ENCODE data around the gene MORN5.
"Not testable (repeated sequence)": the region's sequence is repeated elsewhere in the genome, so short reads cannot be mapped to it uniquely, and the experiment has no call there.

The MORN5 gene

GRCh38 chr9:122159026-122159924 lies at the start of gene MORN5, which contains the start of gene NDUFA8:
Gene MORN5 (plus strand): TSS chr9:122159908. CDS start chr9:122159973, 65 bp downstream.
Gene NDUFA8 (minus strand): TSS chr9:122159779. CDS start chr9:122159677, 102 bp downstream.
- DNase-seq (ENCODE audit: low read depth, low spot score), result peak; percentile 63
- peak within 1 kb of the TSS; percentile 17 for H3K27ac ChIP-seq

GRCh38 chr9:122110100-122110833 lies 49.4 kb upstream of the MORN5 start:
- DNase-seq (ENCODE audit: low read depth, low spot score), result no peak
- no peak overlapping the region for H3K27ac ChIP-seq

GRCh38 chr9:122111413-122112085 lies 48.2 kb upstream of the MORN5 start:
- no peak for DNase-seq (ENCODE audit: low read depth, low spot score)

GRCh38 chr9:122112238-122112637 lies 47.5 kb upstream of the MORN5 start:
- no peak overlapping the region for H3K27ac ChIP-seq
- DNase-seq (ENCODE audit: low read depth, low spot score), result no peak

More at GRCh38 chr9:122111413-122112085, 48.2 kb upstream of the MORN5 start:
- H3K27ac ChIP-seq, result no peak overlapping the region

- no peak overlapping the region for H3K27ac ChIP-seq
- no peak for DNase-seq (ENCODE audit: low read depth, low spot score)
These were observed 46.1 kb upstream of the MORN5 start for GRCh38 chr9:122113574-122113973.

GRCh38 chr9:122115176-122116035 lies 44.3 kb upstream of the MORN5 start:
- no peak for DNase-seq (ENCODE audit: low read depth, low spot score)
- H3K27ac ChIP-seq, result no peak overlapping the region

- no peak for DNase-seq (ENCODE audit: low read depth, low spot score)
- H3K27ac ChIP-seq, result no peak overlapping the region
These were observed 43.7 kb upstream of the MORN5 start for GRCh38 chr9:122116040-122116439.

- H3K27ac ChIP-seq, result no peak overlapping the region
- no peak for DNase-seq (ENCODE audit: low read depth, low spot score)
These were observed 43.1 kb upstream of the MORN5 start for GRCh38 chr9:122116448-122117173.

- not testable (repeated sequence) for H3K27ac ChIP-seq; DNase-seq (ENCODE audit: low read depth, low spot score)
These were observed 42.5 kb upstream of the MORN5 start for GRCh38 chr9:122117241-122117640.

GRCh38 chr9:122118343-122119165 lies 41.2 kb upstream of the MORN5 start:
- DNase-seq (ENCODE audit: low read depth, low spot score), result no peak
- no peak overlapping the region for H3K27ac ChIP-seq

- no peak for DNase-seq (ENCODE audit: low read depth, low spot score)
- no peak overlapping the region for H3K27ac ChIP-seq
These were observed 40.6 kb upstream of the MORN5 start for GRCh38 chr9:122119166-122119521.

GRCh38 chr9:122119721-122120120 lies 40.0 kb upstream of the MORN5 start:
- no peak overlapping the region for H3K27ac ChIP-seq
- DNase-seq (ENCODE audit: low read depth, low spot score), result no peak

GRCh38 chr9:122120316-122121071 lies 39.2 kb upstream of the MORN5 start:
- no peak overlapping the region for H3K27ac ChIP-seq
- DNase-seq (ENCODE audit: low read depth, low spot score), result no peak

- no peak for DNase-seq (ENCODE audit: low read depth, low spot score)
- H3K27ac ChIP-seq, result no peak overlapping the region
These were observed 38.3 kb upstream of the MORN5 start for GRCh38 chr9:122121391-122121790.

- no peak for DNase-seq (ENCODE audit: low read depth, low spot score)
- H3K27ac ChIP-seq, result no peak overlapping the region
These were observed 37.8 kb upstream of the MORN5 start for GRCh38 chr9:122121931-122122330.

GRCh38 chr9:122122468-122122867 lies 37.2 kb upstream of the MORN5 start:
- no peak for DNase-seq (ENCODE audit: low read depth, low spot score)
- no peak overlapping the region for H3K27ac ChIP-seq

- no peak for DNase-seq (ENCODE audit: low read depth, low spot score)
- no peak overlapping the region for H3K27ac ChIP-seq
These were observed 36.6 kb upstream of the MORN5 start for GRCh38 chr9:122122903-122123632.

All from epithelial cell of prostate (primary cell).